ENCODE results near the gene CHRNA1.

Gene CHRNA1

GRCh38 chr2:174781996-174782395 lies 17.7 kb upstream of the CHRNA1 start:
- DNase-seq, result no peak

- no peak for DNase-seq
Measured at GRCh38 chr2:174781298-174781697, 17.0 kb upstream of the CHRNA1 start.

- no peak for DNase-seq
Measured at GRCh38 chr2:174780856-174781255, 16.6 kb upstream of the CHRNA1 start.

- no peak for DNase-seq
Measured at GRCh38 chr2:174780191-174780840, 16.0 kb upstream of the CHRNA1 start.

- peak; percentile 82 for DNase-seq
Measured at GRCh38 chr2:174779361-174779928, 15.2 kb upstream of the CHRNA1 start.

GRCh38 chr2:174778085-174778981 lies 14.1 kb upstream of the CHRNA1 start:
- DNase-seq, result peak; percentile 89

- DNase-seq, result peak; percentile 68
Measured at GRCh38 chr2:174777347-174778084, 13.2 kb upstream of the CHRNA1 start.

- no peak for DNase-seq
Measured at GRCh38 chr2:174776675-174777074, 12.4 kb upstream of the CHRNA1 start.

- no peak for DNase-seq
Measured at GRCh38 chr2:174776223-174776622, 12.0 kb upstream of the CHRNA1 start.

GRCh38 chr2:174775571-174775980 lies 11.3 kb upstream of the CHRNA1 start:
- DNase-seq, result no peak

GRCh38 chr2:174774886-174775285 lies 10.6 kb upstream of the CHRNA1 start:
- no peak for DNase-seq

GRCh38 chr2:174773215-174773614 lies 8.9 kb upstream of the CHRNA1 start:
- DNase-seq, result no peak

- no peak for DNase-seq
Measured at GRCh38 chr2:174772472-174772801, 8.2 kb upstream of the CHRNA1 start.

- peak; percentile 86 for DNase-seq
Measured at GRCh38 chr2:174771631-174772471, 7.6 kb upstream of the CHRNA1 start.

GRCh38 chr2:174771136-174771535 lies 6.9 kb upstream of the CHRNA1 start:
- no peak for DNase-seq

GRCh38 chr2:174768557-174768956 lies 4.3 kb upstream of the CHRNA1 start:
- DNase-seq, result no peak

- no peak for DNase-seq
Measured at GRCh38 chr2:174766271-174766670, 2.0 kb upstream of the CHRNA1 start.

- DNase-seq, result no peak
Measured at GRCh38 chr2:174765576-174765975, 1.3 kb upstream of the CHRNA1 start.

- no peak for DNase-seq
Measured at GRCh38 chr2:174763780-174764179, 492 bp downstream of the CHRNA1 start.

- no peak for DNase-seq
Measured at GRCh38 chr2:174762464-174762863, 1.8 kb downstream of the CHRNA1 start.

GRCh38 chr2:174761837-174762236 lies 2.4 kb downstream of the CHRNA1 start:
- no peak for DNase-seq

GRCh38 chr2:174760845-174761473 lies 3.3 kb downstream of the CHRNA1 start:
- no peak for DNase-seq

All from fibroblast of upper back skin (primary cell).